ENCODE data around the gene ANP32E.

Gene ANP32E

DNA sequence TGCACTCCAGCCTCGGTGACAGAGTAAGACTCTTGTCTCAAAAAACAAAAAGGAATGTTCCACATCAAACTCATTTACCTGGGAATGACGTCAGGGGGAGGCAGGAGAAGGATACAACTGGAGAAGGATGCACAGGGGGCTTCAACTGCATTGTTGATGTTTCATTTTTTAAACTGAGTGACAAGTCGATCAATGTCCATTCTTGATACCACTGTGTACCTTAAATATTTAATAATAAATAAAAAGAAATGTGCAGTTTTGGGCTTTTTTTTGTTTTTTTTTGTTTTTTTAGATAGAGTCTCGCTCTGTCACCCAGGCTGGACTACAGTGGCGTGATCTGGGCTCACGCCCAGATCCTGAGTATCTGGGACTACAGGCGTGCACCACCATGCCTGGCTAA lies 50.4 kb downstream of the ANP32E start:
- TF ChIP-seq, protein P1, sequence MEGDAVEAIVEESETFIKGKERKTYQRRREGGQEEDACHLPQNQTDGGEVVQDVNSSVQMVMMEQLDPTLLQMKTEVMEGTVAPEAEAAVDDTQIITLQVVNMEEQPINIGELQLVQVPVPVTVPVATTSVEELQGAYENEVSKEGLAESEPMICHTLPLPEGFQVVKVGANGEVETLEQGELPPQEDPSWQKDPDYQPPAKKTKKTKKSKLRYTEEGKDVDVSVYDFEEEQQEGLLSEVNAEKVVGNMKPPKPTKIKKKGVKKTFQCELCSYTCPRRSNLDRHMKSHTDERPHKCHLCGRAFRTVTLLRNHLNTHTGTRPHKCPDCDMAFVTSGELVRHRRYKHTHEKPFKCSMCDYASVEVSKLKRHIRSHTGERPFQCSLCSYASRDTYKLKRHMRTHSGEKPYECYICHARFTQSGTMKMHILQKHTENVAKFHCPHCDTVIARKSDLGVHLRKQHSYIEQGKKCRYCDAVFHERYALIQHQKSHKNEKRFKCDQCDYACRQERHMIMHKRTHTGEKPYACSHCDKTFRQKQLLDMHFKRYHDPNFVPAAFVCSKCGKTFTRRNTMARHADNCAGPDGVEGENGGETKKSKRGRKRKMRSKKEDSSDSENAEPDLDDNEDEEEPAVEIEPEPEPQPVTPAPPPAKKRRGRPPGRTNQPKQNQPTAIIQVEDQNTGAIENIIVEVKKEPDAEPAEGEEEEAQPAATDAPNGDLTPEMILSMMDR (IDR thresholded peaks at IDR 0.05; ENCODE audit: low read depth, low read length), result no peak
- Histone ChIP-seq H3K36me3 (no peaks in the 10 kb centered on the region), H3K9me3 (ENCODE audit: severe bottlenecking) (no peaks in the 10 kb centered on the region), H3K4me3 (ENCODE audit: low read depth, low read length) (no peak overlapping the region), H3K27ac (no peak overlapping the region), H3K27me3 (ENCODE audit: insufficient read depth, low read depth, severe bottlenecking) (no peaks in the 10 kb centered on the region)
- DNase-seq, result no peak

DNA sequence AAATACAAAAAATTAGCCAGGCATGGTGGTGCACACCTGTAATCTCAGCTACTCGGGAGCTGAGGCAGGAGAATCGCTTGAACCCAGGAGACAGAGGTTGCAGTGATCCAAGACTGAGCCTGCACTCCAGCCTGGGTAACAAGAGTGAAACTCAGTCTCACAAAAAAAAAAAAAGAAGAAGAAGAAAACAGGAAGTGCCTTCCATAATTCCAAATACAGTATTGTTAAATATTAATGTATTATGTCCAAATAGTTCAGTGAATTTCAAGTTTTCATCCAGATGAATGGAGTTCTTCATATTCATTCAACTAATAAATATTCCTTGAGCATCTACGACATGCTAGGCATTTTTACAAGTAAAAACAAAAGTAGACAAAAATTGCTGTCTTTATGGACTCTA lies 52.9 kb downstream of the ANP32E start:
- TF ChIP-seq, protein P1 (IDR thresholded peaks at IDR 0.05; ENCODE audit: low read depth, low read length), result no peak

DNA sequence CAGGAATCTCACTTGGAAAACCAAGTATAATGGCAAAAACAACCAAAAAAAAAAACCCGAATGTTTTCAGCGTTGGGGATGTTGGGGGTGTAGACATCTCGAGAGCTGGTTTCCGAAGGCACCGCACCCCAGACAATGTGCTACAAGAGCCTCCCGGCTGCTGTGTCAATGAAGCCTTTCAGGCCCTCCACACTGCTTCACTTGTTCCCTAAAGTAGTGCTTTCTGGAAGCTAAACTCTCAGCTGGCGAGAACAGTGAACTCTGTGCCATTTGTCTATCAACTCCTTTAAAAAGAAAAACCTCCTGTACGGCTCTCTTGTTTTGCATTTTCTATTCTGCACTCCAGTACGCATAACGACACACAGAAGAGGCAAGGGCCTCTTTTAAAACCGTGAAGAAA lies 53.7 kb downstream of the ANP32E start:
- TF ChIP-seq, protein P1 (IDR thresholded peaks at IDR 0.05; ENCODE audit: low read depth, low read length), result no peak
- no peak for DNase-seq
- H3K9me3 ChIP-seq (ENCODE audit: severe bottlenecking), result no peaks in the 10 kb centered on the region
- H3K36me3 ChIP-seq, result no peaks in the 10 kb centered on the region
- H3K27me3 ChIP-seq (ENCODE audit: insufficient read depth, low read depth, severe bottlenecking), result no peaks in the 10 kb centered on the region
- no peak overlapping the region for H3K4me3 ChIP-seq (ENCODE audit: low read depth, low read length)
- no peak overlapping the region for H3K27ac ChIP-seq

More for the DNA sequence above, 52.9 kb downstream of the ANP32E start:
- no peak overlapping the region for H3K4me3 ChIP-seq (ENCODE audit: low read depth, low read length)
- no peak for DNase-seq
- H3K27ac ChIP-seq, result no peak overlapping the region
- H3K27me3 ChIP-seq (ENCODE audit: insufficient read depth, low read depth, severe bottlenecking), result no peaks in the 10 kb centered on the region
- H3K9me3 ChIP-seq (ENCODE audit: severe bottlenecking), result no peaks in the 10 kb centered on the region
- H3K36me3 ChIP-seq, result no peaks in the 10 kb centered on the region

DNA sequence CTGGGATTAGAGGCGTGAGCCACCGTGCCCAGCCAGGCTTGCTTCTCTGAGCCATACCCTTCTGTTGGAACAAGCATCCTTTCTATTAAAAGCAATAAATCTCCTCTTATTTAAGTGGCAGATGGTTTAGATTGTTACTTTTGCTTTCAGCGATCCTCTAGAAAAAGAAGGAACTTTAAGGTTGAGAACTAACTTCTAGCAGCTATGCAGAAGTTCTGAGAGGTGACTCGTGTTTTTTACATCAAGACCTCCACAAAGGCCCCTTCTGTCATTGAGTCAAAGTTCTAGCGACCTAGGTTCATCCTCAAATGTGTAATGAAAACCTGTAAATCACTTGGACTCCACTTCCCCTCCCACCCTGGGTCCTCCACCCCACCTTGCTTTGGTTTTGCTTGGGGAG lies 55.4 kb downstream of the ANP32E start:
- Histone ChIP-seq H3K27ac (no peak overlapping the region), H3K36me3 (no peaks in the 10 kb centered on the region), H3K9me3 (ENCODE audit: severe bottlenecking) (no peaks in the 10 kb centered on the region), H3K27me3 (ENCODE audit: insufficient read depth, low read depth, severe bottlenecking) (no peaks in the 10 kb centered on the region), H3K4me3 (ENCODE audit: low read depth, low read length) (no peak overlapping the region)
- no peak for DNase-seq
- TF ChIP-seq, protein P1 (IDR thresholded peaks at IDR 0.05; ENCODE audit: low read depth, low read length), result no peak

DNA sequence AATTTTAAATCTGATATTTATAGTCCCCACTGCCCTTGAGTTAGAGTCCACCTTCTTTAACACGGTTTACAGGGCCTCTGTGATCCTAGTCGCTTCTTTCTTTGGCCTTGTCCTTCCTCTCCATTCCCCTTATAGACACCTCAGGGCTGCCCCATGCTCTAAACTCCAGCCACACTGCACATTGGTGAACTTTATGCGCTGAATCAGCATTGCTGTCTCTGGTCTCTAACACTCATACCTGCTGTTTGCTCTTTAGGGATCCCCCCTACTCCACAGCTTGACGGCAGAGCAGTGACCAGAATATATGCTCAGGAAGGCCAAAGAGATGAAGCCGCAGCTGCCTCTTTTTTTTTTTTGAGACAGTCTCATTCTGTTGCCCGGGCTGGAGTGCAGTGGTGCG lies 56.0 kb downstream of the ANP32E start:
- no peak for DNase-seq
- no peak overlapping the region for H3K27ac ChIP-seq
- no peaks in the 10 kb centered on the region for H3K27me3 ChIP-seq (ENCODE audit: insufficient read depth, low read depth, severe bottlenecking)
- H3K36me3 ChIP-seq, result no peaks in the 10 kb centered on the region
- H3K9me3 ChIP-seq (ENCODE audit: severe bottlenecking), result no peaks in the 10 kb centered on the region
- TF ChIP-seq, protein P1 (IDR thresholded peaks at IDR 0.05; ENCODE audit: low read depth, low read length), result no peak
- H3K4me3 ChIP-seq (ENCODE audit: low read depth, low read length), result no peak overlapping the region

DNA sequence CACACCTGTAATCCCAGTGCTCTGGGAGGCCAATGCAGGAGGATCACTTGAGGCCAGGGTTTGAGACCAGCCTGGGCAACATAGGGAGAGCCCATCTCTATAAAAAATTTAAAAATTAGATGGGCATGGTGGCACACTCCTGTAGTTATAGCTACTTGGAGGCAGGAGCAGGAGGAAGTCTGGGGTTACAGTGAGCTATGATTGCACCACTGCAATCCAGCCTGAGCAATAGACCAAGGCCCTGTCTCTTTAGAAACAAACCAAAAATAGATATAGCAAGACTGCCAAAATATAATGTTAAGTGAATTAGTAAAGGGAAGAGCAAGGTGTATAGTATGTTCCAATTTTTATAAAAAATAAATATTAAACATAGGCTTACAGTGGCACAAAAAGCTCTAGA lies 57.4 kb downstream of the ANP32E start:
- H3K9me3 ChIP-seq (ENCODE audit: severe bottlenecking), result no peaks in the 10 kb centered on the region
- no peak overlapping the region for H3K4me3 ChIP-seq (ENCODE audit: low read depth, low read length)
- H3K27me3 ChIP-seq (ENCODE audit: insufficient read depth, low read depth, severe bottlenecking), result no peaks in the 10 kb centered on the region
- TF ChIP-seq, protein P1 (IDR thresholded peaks at IDR 0.05; ENCODE audit: low read depth, low read length), result no peak
- H3K36me3 ChIP-seq, result no peaks in the 10 kb centered on the region
- DNase-seq, result no peak
- H3K27ac ChIP-seq, result no peak overlapping the region

Data from WERI-Rb-1 (cell line).